HG02763 (cell line): Measurements from ENCODE around the gene BACE2.

ENCODE experiments used
- ATAC-seq: cut with Tn5 transposase; IDR thresholded peaks from one replicate; pipeline ENCODE4 v1.9.1; 2021; ENCODE audit warnings: mild to moderate bottlenecking, moderate library complexity; ENCODE audit not compliant: unreplicated experiment

The BACE2 gene

DNA sequence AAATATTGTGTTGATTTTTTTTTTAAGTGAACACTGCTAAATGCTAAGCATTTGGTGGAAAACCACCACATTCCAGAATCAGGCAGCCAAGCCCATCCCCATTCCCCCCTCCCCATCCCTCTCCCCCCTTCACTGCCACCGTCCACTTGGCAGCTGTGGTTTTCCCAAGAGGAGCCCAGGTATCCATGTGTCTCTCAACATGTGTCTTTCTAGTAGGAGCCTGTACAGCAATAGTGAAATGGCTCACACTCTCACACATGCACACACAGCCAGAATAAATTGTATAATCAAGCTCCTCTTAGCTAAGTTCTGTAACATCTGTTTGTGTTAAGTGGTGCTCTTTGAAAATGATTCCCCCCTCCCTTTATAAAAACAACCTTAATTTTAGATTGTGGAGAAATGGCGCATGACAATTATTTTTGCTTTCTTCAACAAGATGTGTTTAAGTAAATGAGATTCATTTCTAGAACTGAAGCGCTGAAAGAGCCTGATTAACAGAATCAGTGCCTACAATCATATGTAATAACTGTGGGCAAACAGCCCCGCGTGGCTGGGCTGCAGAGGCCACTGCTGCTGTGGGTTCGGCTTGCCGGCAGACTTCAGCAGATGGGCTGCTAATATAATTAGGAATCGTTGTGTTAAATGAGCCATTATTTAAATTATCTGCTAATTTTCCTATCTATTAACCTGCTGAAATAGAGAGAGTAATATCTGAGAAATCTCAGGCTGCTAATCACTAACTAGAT, 43.3 kb downstream of the BACE2 start:
- ATAC-seq = no peak

DNA sequence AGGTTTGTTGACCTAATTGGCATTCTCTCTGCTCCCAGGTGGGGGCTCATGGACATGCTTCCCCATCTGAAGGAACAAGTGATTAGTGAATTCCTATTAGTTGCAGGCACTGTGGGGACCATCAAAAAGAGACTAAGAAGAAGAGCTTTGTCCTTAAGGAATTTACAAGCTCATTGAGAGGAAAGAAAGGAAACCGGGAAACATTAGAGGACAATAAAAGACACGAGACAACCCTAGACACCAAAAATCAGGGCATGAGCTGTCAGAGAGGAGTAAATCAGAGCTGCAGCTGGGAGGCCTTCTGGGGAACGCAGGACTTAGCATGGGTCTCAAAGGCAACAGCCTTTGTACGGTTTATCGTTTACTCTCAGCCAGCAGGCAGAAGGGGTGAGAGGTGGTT, 45.1 kb downstream of the BACE2 start:
- ATAC-seq = no peak

DNA sequence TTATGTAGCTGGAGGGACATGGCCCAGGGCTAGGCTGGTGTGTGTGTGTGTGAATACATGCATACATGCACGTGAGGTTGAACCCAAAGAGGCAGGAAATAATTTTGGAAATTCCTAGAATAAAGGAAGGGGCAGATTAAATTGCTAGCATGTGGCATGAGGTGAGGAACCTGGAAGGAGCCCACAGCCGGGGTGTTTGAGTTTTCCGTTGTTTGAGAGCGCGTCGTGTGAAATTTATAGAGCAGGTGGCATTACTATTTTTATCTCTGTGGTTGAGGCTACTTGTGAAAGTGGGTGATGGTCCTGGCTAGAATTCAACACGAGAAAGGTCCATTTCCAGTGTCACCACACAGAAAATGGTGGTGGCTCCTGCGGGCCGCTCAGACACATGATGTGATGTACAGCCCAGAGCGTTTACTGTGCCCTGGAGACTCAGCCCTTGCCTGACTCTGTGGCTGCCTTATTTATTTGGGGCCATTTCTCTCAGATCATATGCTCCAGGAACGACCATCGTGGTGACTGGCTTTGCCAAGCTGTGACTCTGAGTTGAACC, 48.0 kb downstream of the BACE2 start:
- no peak for ATAC-seq

DNA sequence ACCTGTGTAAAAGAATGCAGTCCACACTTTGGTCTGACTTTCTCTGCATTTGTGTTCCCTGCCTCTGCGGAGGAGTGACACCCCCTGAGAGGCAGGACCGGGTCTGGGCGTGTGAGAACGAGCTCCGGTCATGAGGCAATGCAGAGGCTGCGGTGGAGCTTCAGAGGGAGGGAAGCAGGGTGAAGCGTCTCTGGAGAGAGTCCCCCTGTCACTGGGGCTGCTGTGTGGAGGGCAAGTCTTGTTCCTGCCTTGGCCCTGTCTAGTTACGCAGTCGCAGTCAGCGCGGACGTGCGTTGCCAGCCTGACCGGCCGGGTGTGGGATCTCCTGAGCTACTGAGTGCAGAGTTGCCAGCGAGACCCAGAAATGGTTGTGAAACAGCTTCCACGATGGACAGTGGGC, 48.5 kb downstream of the BACE2 start:
- no peak for ATAC-seq

DNA sequence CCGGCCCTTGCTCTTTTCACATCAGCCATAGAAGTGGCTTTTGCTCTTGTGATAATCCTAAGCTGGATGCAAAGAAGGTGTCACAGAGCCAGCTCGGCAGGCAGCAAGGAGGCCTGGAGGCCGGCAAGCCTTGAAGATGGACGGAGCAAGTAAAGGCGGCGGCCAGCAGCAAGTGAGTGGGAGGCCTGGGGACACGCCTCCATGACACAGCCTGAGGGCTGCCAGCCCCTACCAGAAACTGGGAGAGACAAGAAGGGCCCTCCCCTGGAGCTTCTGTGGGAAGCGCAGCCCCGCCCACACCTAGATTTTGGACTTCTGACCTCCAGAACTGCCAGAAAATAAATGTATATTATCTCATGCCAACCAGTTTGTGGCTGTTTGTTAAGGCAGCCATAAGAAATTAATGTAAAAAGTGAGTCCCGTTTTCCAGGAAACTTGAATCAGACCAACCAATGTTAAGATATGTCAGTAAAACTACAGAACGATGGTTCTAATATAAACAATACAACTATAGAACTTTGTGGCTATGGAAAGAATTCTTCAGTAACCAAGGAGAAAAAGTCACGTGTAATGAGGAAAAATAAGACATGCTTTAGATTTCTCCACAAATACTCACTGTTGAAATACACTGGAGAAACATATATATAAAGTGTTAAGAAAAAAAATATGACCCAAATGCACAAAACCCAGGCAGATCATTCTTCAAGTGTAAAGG, 49.9 kb downstream of the BACE2 start:
- no peak for ATAC-seq

DNA sequence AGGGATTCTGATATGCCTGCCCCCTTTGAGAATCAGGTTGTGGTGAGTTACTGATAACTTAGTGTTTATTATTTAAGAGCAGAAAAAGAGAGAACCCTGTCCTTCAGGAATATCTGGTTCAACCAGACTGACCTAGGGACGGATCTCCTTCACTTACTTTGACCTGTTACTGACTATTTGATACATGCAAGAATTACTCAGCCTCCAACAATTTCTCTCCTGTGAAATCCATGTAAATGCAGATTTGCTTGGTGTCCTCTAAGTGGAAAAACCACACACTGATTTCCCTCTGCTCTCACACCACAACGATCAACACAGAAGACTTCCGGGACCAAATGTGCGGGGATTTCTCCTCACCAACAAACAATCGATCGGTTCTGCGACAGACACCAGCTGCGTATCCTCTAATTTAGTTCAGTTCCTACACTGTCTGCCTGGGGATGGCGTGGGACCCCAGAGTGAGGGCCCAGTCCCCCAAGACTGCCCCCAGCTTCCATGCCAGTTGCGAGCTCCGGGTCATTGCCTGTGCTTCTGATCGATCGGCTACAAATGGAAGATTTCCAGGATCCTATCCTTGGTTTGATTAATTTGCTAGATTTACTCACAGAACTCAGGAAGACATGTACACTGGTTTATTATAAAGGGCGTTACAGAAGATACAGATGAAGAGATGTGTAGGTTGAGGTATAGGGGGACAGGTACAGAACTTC, 51.7 kb downstream of the BACE2 start:
- no peak for ATAC-seq

DNA sequence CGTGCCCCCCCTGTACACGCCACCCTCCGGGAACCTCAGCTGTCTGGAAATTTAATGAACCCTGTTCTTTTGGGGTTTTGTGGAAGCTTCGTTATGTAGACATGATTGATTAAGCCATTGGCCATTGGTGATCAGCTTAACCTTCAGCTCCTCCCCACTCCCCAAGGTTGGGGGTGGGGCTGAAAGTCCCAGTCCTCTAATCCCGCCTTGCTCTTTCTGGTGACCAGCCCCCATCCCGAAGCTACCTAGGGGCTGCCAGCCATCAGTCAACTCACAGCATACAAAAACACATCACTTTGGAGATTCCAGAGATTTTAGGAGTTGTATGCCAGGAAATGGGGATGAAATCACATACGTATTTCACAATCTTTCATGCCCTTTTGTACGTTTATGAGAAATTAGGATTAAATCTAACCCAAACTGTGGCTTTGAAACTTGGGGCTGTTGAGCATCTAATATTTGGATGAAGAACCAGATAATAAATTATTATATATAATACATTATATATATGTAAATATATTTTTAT, 52.3 kb downstream of the BACE2 start:
- no peak for ATAC-seq

DNA sequence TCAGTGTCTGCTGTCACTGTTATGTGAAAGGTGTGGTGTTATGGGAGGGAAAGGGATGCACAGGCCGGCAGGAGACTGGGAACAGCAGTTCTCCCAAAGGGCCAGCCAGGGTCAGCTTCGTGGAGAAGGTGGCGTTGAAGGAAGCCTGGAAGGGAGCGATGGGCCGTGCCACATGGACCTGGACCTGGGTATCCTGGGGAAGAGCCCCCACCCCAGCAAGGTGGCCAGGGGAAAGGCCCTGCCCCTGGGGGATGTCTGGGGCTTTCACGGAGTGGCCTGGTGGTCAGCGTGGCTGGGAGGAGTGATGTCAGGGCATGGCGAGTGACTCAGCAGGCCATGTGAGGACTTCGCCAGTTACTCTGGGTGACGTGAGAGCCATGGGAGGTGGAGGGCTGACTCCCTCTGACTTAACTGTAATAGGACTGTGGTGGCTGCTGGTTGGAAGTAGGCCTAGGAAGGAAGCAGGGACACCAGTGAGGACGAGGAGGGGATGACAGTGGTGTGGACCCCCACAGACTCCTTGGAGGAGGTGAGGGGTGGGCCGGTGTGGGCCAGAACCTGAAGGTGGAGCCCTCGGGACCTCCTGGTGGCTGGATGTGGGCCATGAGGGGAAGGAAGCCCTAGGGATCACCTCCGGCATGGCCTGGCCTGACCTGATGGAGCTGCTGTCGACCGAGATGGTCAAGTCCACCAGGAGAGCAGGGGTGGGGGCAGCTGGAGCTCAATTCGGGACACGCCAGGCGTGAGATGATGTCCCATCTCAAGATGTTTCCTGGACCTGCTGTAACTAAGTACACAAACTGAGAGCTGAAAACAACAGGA, 54.5 kb downstream of the BACE2 start:
- no peak for ATAC-seq

DNA sequence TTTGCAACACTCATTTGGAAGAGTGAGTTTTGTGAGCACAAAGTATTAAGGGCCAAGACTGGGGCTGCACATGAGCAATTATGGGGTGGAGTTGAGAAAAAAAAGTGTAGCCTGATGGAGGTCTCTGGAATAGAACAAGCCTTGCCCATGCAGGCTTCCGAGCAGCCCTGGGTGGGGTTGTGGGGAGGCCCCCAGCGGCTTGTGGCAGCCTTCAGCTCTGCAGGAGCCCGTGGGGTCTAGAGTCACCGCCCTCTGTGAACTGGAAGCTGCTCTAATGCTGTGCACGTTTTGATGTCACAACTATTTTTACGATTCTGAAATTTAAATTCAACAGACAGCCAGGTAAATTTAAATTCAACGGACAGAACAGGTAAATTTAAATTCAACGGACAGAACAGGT, 58.9 kb downstream of the BACE2 start:
- no peak for ATAC-seq

DNA sequence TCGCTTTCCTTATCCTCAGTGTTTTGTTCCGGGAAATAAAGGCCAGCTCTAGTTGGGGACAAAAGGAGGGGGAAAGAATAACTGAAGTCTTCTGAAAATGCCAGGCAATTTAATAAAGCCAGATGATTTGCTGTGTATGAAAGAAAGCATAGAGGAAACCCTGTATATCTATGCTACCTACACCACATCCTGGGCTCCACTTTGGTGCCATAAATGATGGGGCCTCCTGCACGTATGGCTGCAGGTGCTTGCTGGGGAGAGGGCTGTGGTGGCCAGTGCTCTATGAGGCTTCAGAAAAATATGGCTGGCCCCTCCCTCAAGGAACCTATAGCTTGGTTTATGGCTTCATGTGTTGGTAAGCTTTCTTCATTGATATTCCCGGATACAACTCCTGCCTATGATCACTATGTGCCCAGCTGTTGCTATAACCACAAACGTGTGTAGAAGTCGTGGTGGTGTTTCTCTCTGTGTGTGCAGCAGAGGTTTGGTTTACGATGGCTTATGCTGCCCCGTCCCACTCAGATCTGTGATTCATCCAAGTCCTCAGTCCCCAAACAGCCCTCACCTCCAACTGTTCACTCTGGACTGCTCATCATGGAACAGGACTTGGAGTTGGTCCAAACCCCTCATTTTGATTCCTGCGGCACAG, 59.5 kb downstream of the BACE2 start:
- ATAC-seq = no peak

DNA sequence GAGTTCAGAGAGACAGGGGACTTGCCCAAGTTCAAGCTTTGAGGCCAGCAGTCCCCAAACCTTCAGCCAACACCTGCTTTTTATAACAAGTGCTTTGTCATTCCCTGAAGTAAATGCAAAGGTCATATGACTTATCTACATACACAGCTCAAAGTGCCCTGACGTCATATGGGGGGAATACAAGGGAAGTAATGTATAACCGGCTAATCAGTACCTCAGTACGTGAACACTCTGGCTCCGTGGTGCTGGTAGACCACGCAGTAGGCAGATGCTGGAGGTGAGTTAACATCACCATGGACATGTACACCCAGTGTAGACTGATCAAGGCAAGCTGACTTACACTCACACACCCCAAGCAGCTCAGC, 60.0 kb downstream of the BACE2 start:
- ATAC-seq = no peak

DNA sequence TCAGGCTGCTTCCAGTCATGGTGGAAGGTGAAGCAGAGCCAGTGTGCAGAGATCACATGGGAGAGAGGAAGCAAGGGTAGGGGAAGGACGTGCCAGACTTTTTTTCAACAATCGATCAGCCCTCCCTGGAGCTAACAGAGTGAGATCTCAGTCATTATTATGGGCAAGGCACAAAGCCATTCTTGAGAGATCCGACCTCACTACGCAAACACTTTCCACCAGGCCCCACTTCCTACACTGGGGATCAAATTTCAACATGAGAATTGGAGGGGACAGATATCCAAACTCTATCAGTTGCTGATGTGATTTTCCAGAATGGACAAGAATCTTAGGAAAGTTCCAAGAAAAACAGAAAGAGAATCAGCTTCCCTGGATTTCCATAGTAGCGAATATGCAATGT, 60.5 kb downstream of the BACE2 start:
- ATAC-seq = no peak

DNA sequence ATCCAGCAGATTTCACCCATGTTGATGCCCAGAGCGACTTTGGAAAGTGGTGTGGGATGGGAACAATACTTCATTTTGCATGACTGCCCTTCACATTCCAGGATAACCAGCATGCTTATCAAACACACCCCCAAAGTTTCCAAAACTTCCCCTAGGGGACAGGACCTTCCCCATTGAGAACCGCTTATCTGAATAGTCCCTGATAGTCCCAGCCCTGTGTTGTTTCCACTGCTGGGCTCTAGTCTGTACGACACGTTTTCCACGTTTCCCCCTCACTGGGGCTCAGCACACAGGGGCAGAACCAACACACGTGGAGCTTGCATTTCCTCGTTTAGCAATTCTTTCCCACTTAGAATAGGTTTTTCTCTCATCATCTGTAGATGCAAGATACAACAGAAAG, 61.0 kb downstream of the BACE2 start:
- ATAC-seq = no peak

DNA sequence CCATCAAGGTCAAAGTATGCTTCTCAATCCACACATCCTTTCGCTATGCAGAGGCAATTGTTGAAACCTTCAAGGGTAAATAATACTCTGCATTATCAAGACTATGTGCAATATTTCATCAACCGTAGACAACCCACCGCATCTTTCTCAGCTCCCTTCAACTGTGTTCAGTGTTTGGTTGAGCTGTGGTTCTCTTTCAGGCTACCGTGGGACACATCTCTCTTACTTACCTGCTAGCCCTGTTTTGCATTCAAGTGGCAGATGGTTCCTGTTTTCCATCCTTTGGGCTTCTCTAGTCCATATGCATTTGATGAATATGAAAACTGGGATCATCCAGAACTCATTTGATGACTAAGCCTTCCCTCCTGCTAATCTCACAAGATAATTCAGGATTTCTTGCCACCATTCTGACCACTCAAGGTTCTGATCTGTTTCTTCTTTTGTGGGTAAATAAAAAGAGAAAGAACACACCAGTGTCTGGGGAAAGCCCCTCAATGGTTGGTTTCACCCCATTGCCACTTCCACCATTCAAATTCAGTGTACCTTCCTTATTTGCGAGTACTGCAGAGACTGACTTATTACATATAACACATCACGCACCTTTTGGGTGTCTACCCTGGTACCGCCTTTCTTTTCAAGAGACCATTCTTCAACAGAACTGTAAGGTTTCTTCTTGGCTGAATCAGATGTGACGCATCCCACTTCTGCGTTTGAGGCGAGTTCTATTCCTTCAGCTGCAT, 61.7 kb downstream of the BACE2 start:
- peak; percentile 51 for ATAC-seq

DNA sequence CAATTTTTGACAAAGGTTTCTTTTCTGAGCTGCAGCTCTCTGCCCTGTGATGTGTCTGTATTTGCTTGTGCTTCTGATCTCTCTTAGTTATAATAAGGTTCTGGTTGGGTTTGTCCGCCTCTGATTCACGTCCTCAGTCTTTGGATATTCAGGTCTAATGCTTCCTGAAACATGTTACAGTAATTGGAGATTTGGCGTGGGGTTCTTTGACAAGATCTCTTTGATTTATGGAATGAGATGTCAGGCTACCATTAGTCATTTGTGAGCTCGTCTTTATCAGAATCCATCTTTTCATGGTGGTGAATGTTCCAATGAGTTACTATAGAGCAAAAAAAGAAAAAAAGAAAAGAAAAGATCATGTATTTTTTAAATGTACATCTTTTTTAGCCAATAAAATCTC, 62.5 kb downstream of the BACE2 start:
- ATAC-seq = no peak

DNA sequence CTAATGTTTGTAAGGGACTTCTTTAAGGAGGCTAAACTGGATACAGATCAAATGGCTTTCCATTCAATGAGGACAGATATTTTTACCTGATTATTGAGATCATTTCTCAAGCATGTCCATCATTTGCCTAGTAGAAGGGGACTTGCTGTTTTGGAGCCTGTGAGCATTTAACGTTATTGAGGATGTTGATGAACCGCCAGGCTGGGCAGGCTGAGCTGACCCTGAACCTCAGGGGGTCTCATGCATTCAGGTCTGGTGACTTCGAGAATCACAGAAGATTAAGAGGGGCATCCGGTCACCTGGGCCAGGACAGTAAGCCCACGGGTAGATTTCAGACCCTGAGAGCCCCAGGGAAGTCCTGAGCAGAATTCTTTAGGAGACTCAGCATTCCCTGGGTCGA, 63.1 kb downstream of the BACE2 start:
- no peak for ATAC-seq

DNA sequence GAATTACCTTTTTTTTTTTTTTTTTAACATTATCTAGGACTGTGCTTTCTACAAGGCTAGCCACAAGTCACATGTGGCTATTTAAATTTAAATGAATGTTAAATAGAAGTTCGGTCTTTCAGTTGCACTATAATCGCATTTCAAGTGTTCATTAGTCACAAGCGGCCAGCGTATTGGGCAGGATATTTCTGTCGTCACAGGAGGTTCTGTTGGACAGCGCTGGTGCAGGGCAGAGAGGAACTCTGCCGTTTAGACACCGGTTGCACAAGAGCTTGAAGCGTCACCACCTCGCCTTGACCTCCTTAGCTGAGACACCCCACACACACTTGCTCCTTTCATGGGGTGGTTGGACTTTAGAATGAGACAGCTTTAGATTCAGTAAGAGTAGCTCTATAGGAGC, 64.1 kb downstream of the BACE2 start:
- ATAC-seq = no peak

DNA sequence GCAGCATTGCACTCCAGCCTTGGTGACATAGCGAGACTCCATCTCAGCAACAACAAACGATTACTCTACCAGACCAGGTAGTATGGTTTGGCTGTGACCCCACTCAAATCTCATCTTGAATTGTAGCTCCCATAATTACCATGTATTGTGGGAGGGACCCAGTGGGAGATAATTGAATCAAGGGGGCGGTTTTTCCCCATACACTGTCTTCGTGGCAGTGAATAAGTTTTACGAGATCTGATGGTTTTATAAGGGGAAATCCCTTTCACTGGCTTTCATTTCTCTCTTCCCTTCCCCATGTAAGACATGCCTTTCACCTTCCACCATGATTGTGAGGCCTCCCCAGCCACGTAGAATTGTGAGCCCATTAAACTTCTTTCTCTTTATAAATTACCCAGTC, 66.0 kb downstream of the BACE2 start:
- ATAC-seq = no peak

DNA sequence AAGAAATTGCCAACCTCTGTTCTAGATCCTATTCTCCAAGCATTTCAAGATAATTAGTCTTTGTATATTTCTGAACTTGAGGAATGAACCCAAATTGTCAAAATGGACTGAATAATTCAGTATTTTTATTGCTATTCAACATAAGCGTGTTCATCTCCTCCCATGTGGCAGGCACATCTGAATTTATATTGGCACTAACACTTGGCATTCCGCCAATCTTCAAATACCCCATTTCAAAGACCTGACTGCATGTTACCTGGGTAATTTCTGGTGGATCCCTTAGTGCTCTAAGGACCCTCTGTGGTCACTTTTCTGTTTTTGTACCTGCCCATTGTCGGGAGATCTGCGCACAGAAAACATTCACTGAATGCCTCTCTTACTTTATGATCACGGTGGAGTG, 66.6 kb downstream of the BACE2 start:
- ATAC-seq = no peak

DNA sequence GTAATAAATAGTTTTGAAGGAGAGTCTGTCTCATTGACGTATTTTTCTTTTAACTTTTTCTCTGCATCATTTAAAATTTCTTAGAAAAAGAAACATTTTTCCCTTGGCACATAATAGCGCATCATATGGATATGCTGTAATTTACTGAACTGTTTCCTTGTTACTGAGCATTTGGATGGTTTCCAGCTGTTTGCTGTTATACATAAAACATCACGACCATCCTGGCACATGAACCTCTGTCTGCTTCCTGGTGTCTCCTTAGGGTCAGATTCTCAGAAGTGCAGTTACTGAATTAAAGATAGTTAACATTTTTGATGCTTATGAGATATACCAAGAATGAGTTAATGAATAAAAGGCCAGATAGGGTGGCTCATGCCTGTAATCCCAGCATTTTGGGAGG, 67.2 kb downstream of the BACE2 start:
- ATAC-seq = no peak
